Brain pericyte (primary cell): ENCODE data around the gene EPHA7.

Experiments
- DNase-seq: peaks from one replicate; pipeline ENCODE4 v3.0.0-alpha.2; 2012; ENCODE audit warnings: low read depth, low spot score

The EPHA7 gene

DNA sequence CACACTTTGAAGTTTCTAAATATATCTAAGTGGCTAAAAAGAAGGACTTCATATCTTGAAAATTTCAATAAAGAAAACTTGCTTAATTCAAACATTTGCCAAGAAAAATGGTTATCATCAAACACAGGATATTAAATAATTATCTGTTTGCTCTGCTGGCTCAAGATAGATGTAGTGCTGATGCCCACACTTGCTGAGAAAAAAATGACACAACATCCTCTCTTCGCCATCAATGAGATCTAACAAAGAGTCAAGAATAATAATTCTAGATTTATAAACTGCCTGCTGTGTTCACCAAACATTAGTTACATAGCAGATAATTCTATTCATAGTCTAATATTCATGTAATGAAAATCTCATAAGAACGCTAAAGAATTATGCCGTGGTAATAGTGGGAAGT lies 93.6 kb downstream of the EPHA7 start:
- DNase-seq, result no peak

- DNase-seq, result no peak
These were observed 95.7 kb downstream of the EPHA7 start for GRCh38 chr6:93323630-93324029.

DNA sequence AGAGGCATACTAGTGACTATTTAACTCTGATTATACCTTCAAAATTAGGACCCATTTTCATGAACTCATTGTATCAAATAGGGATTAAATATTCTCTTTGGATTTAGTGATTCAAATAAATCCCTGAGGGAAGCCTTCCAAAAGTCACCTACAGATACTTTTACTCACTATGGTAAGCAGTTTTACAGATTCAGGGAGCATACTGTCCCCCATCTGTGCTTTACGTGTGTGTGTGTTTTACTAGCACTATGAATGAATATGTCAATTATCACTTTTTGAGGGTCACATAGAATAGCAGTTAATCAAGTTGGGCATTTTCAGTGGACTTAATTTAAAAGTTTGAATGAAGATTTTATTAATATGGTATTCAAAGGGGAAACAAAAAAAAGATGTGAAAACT lies 96.7 kb downstream of the EPHA7 start:
- no peak for DNase-seq

DNA sequence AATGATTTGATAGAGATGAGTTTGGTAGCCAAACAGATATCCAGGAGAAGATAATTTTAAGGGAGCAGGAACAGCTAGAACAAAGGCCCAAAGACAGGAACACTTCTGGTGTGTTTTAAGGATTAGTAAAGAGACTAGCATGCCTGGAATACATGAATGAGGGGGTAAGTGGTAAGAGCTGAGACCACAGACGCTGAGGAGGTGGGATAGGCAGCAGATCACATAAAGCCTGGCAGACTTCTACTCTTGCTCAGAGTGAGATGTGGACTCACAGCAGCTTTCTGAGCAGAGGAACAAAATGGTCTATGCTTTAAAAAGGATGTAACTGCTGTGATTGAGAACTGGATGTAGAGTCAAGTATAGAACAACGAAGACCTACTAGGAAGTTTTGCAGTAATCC lies 100.1 kb downstream of the EPHA7 start:
- no peak for DNase-seq

- no peak for DNase-seq
These were observed 101.2 kb downstream of the EPHA7 start for GRCh38 chr6:93318121-93318520.

GRCh38 chr6:93317592-93317991 lies 101.8 kb downstream of the EPHA7 start:
- no peak for DNase-seq

DNA sequence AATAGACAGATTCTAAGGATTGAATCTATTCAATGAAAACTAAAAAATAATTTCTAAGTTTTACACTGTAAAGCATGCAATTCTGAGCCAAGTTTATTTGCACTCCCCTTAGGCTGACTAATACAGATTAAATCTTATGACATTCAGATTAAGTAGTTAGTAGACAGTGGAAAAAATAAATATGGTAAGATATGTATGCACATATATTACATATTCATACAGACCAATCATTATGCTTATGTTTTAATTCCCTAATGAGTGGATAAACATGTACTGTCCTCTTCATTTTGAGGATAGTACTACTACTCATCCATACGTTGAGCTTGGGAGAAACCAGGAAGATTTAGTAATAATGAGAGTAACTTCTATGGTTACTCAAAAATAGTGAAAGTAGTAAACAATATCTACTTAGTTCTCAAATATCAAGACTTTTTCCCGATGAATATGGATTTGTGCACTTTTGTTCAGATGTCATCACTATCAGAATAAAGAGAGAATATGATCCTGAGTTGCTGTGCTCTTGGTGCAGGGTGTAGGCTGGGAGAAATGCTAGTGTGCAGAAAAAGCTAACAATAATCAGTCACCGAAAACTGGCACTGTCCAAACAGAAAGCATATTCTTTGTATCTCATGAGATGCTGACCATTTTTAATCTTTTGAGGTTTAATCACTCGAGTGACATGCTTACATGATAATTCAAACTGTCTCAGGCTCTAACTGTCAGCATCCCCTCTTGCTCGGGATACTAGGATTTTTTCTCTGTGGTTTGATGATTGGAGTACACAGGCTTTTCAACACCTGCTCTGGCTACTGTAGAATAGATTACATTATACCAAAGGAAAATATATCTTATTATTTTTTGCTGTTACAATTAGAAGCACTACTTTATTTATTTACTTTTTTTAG lies 111.6 kb downstream of the EPHA7 start:
- DNase-seq, result no peak

DNA sequence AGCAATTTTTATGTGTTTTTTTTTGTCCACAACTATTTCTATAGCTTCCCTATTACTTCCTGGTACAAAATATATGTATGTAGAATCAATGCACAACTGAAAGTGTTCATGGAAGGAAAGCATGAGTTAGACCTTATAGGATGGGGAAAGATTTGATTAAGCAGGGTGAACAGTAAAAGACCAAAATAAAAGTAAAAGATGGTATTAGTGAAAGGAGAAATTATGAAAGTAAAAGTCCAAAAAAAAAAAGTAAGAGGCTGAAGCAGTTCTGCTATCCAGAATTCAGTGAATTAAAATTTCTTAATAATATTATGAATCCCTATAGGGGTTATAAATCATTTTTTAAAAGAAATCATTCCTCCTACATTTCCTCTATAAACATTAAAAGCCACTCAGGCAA lies 114.3 kb downstream of the EPHA7 start:
- no peak for DNase-seq

DNA sequence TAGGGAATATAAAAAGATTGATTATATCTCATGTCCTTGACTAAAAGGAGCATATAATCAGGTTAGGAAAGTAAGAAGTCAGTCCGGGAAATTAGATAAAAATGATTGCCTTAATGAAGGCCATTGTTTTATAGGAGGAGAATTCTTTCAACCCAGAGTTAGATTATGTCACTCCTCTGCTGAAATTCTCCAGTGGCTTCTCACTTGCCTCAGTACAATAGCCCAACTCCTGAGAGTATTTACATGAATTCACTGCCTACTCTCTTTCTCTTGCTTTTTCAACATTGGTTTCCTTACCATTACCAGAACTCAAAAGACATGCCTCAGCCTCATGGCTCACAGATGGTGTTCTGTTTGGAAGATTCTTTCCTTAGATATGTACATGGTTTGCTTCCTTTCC lies 114.9 kb downstream of the EPHA7 start:
- DNase-seq, result no peak

DNA sequence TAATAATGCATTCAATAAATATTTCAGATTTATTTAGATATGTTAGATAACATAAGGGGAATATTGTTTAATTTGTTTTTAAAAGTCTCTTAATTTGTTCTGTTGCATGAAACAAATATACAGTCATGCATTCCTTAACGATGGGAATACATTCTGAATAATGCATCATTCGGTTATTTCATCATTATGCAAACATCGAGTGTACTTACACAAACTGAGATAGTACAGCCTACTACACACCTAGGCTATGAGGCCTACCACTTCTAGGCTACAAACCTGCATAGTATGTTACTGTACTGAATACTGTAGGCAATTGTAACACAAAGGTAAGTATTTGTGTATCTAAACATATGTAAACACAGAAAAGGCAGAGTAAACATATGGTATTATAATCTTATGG lies 118.7 kb downstream of the EPHA7 start:
- no peak for DNase-seq

DNA sequence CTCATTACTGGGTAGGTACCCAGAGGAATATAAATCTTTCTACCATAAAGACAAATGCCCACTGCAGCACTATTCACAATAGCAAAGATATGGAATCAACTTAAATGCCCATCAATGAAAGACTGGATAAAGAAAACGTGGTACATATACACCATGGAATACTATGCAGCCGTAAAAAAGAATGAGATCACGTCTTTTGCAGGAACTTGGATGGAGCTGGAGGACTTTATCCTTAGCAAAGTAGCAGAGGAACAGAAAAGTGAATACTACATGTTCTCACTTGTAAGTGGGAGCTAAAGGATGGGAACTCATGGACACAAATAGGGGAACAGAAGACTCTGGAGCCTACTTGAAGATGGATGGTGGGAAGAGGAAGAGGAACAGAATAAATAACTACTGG lies 119.7 kb downstream of the EPHA7 start:
- no peak for DNase-seq

DNA sequence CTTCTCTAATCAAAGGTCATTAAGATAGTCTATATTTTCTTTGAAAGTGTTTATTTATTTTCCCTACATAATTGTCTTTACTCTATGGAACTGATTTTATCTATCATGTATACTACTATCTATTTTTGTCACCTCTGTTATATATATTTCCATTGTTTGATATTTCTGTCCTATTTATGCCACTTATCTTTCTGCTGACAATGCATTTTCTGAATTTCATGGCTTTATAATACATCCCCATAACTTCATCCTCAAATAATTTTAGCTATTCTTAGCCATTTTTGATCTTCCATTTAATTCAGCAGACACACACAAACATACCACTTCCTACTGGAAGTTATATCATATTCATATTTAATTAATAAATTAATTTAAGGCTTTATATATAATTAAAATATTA lies 123.7 kb downstream of the EPHA7 start:
- DNase-seq, result no peak

GRCh38 chr6:93294879-93295278 lies 124.5 kb downstream of the EPHA7 start:
- no peak for DNase-seq

- DNase-seq, result no peak
These were observed 125.5 kb downstream of the EPHA7 start for GRCh38 chr6:93293872-93294271.

GRCh38 chr6:93293460-93293859 lies 125.9 kb downstream of the EPHA7 start:
- no peak for DNase-seq

DNA sequence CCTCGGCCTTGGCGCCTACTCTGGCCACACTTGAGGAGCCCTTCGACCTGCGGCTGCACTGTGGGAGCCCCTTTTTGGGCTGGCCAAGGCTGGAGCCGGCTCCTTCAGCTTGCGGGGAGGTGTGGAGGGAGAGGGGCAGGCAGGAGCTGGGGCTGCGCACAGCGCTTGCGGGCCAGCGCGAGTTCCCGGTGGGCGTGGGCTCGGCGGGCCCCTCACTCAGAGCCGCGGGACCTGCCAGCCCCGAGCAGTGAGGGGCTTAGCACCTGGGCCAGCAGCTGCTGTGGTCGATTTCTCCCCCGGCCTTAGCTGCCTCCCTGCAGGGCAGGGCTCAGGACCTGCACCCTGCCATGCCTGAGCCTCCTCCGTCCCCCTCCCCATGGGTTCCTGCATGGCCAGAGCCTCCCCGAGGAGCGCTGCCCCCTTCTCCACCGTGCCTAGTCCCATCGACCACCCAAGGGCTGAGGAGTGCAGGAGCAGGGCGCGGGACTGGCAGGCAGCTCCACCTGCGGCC lies 136.8 kb downstream of the EPHA7 start:
- DNase-seq, result no peak

GRCh38 chr6:93278241-93278640 lies 141.1 kb downstream of the EPHA7 start:
- DNase-seq, result no peak

GRCh38 chr6:93272896-93273295 lies 146.5 kb downstream of the EPHA7 start:
- DNase-seq, result no peak

- DNase-seq, result no peak
These were observed 147.1 kb downstream of the EPHA7 start for GRCh38 chr6:93272211-93272610.

GRCh38 chr6:93266116-93266817 lies 153.1 kb downstream of the EPHA7 start:
- DNase-seq, result no peak

- no peak for DNase-seq
These were observed 158.5 kb downstream of the EPHA7 start for GRCh38 chr6:93260881-93261280.

DNA sequence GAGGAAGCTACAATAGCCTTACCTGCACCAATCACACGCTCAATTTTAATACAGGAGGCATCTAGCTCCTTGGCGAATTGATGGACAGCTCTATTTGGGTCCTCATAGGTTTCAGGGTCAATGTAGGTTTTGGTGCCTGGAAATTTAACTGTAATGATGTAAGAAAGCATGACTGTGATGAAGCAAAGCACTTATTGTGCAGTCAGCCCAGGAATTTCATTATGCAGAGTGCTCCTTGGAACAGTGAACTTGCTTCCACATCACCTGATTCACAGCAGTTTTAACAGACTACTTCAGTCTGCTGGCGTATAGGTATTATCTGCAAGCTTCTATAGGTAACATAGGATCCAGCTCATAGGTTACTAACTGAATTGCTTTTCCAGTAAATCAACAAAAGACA lies 160.0 kb downstream of the EPHA7 start:
- no peak for DNase-seq

GRCh38 chr6:93252930-93253329 lies 166.4 kb downstream of the EPHA7 start:
- DNase-seq, result no peak
